AG10803 (cell line): ENCODE measurements around the gene PCCA.

Experiments used
- DNase-seq: peaks from one replicate; pipeline ENCODE4 v3.0.0; 2010; ENCODE audit warnings: low read depth
- H3K4me3 ChIP-seq: 2 replicates; pipeline ENCODE4 v1.5.1; 2011; ENCODE audit warnings: mild to moderate bottlenecking, low read length, control low read depth
- CTCF ChIP-seq: conservative IDR thresholded peaks from 2 replicates; pipeline ENCODE4 v1.5.1; 2011; ENCODE audit warnings: mild to moderate bottlenecking, low read length, control low read depth, inconsistent platforms

PCCA gene

GRCh38 chr13:100517728-100518127 is 428.8 kb downstream of the PCCA start:
- H3K4me3 ChIP-seq: no peak overlapping the region
- no peak for TF ChIP-seq CTCF
- DNase-seq: no peak

- DNase-seq: no peak
- no peak overlapping the region for H3K4me3 ChIP-seq
- no peak for TF ChIP-seq CTCF
Observed at GRCh38 chr13:100518394-100519062, 429.6 kb downstream of the PCCA start.

GRCh38 chr13:100519626-100520025 is 430.7 kb downstream of the PCCA start:
- H3K4me3 ChIP-seq: no peak overlapping the region
- TF ChIP-seq CTCF: no peak
- no peak for DNase-seq

- no peak overlapping the region; the same call in 1 of the 2 replicates for H3K4me3 ChIP-seq
- no peak; the same call in 1 of the 2 replicates for TF ChIP-seq CTCF
- DNase-seq: no peak
Observed at GRCh38 chr13:100520936-100521850, 432.3 kb downstream of the PCCA start.

- no peak for DNase-seq
- H3K4me3 ChIP-seq: no peak overlapping the region
- no peak for TF ChIP-seq CTCF
Observed at GRCh38 chr13:100521851-100522617, 433.1 kb downstream of the PCCA start.

GRCh38 chr13:100522618-100523309 is 433.9 kb downstream of the PCCA start:
- H3K4me3 ChIP-seq: no peak overlapping the region
- no peak for TF ChIP-seq CTCF
- DNase-seq: no peak
